Esophagus muscularis mucosa (tissue), 4 donors: ENCODE data around the gene MPZ.

Experiments
- EP300 ChIP-seq: sonication (generic); formaldehyde crosslinking; IDR thresholded peaks from one replicate; pipeline ENCODE4 v1.6.1; 2017; ENCODE audit warnings: antibody characterized with exemption
- POLR2A ChIP-seq: fragments of 450-650 bp; IDR thresholded peaks from one replicate; pipeline ENCODE4 v1.6.1; 2017; ENCODE audit warnings: antibody characterized with exemption, moderate library complexity, mild to moderate bottlenecking, low read depth
- TF ChIP-seq, protein P1 (sequence below), 3 experiments: fragments of 200-600 bp in 2 of 3; fragments of 450-650 bp in 1 of 3; sonication (generic) in 2 of 3; IDR thresholded peaks; one replicate each; pipeline ENCODE4 v1.5.1; 2017 to 2019; ENCODE audit warnings: antibody characterized with exemption in 3 of 3, mild to moderate bottlenecking in 2 of 3, moderate library complexity in 1 of 3

DNA sequence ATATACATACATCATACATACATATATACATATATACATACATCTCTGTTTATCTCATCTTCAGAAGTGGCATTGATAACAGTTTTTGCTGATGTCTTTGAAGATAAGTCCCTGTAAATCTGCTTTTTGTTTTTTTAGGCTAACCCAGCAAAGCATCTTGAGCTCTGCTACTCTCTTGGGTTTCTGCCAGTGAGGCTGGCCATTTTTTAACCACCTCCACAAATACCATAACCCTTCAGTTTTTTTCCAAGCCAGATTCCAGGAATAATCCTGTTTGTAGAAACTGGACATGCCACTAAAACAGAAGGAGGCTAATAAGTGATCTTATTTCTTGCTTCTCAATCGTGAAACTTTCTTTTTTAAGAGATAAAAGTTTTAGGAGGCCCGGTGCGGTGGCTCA is 26.0 kb upstream of the MPZ start:
- TF ChIP-seq, protein P1, sequence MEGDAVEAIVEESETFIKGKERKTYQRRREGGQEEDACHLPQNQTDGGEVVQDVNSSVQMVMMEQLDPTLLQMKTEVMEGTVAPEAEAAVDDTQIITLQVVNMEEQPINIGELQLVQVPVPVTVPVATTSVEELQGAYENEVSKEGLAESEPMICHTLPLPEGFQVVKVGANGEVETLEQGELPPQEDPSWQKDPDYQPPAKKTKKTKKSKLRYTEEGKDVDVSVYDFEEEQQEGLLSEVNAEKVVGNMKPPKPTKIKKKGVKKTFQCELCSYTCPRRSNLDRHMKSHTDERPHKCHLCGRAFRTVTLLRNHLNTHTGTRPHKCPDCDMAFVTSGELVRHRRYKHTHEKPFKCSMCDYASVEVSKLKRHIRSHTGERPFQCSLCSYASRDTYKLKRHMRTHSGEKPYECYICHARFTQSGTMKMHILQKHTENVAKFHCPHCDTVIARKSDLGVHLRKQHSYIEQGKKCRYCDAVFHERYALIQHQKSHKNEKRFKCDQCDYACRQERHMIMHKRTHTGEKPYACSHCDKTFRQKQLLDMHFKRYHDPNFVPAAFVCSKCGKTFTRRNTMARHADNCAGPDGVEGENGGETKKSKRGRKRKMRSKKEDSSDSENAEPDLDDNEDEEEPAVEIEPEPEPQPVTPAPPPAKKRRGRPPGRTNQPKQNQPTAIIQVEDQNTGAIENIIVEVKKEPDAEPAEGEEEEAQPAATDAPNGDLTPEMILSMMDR (IDR thresholded peaks at IDR 0.05), result no peak
- TF ChIP-seq EP300 (no peak), POLR2A (no peak)
